Hippocampal formation (tissue), 2 donors: Measurements from ENCODE around the gene DNAH1.

Experiments used
- DNase-seq, 2 donors: peaks; one replicate each; lab custom pipeline; 2025; lab: John Stamatoyannopoulos, UW

DNAH1 gene

GRCh38 chr3:52388348-52388821 lies 72.3 kb downstream of the DNAH1 start:
- DNase-seq, result no peak

GRCh38 chr3:52388933-52389332 lies 72.8 kb downstream of the DNAH1 start:
- no peak for DNase-seq

- no peak for DNase-seq
Measured at GRCh38 chr3:52391096-52391495, 75.0 kb downstream of the DNAH1 start.

DNA sequence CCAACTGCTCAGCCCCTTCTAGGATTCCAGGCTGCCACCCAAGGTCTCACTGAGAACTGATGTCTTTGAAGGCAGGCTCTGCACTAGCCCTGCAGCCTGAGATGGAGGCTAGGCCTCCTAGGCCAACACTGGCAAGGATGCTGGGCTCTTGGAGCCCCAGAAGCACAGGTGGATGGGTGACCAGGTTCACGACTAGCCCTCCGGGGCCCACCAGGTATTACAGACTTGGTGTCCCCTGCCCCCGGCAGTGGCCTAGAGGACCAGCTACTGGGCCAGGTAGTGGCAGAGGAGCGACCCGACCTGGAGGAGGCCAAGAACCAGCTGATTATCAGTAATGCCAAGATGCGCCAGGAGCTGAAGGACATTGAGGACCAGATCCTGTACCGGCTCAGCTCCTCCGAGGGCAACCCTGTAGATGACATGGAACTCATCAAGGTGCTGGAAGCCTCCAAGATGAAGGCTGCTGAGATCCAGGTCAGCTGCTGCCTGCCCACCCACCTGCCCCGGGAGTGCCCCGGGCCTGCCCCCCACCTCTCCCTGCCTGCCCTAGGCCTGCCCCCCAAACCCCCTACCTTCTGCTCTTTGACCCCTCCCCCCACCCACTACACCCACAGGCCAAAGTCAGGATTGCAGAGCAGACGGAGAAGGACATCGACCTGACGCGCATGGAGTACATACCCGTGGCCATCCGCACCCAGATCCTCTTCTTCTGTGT lies 76.3 kb downstream of the DNAH1 start:
- no peak for DNase-seq

DNA sequence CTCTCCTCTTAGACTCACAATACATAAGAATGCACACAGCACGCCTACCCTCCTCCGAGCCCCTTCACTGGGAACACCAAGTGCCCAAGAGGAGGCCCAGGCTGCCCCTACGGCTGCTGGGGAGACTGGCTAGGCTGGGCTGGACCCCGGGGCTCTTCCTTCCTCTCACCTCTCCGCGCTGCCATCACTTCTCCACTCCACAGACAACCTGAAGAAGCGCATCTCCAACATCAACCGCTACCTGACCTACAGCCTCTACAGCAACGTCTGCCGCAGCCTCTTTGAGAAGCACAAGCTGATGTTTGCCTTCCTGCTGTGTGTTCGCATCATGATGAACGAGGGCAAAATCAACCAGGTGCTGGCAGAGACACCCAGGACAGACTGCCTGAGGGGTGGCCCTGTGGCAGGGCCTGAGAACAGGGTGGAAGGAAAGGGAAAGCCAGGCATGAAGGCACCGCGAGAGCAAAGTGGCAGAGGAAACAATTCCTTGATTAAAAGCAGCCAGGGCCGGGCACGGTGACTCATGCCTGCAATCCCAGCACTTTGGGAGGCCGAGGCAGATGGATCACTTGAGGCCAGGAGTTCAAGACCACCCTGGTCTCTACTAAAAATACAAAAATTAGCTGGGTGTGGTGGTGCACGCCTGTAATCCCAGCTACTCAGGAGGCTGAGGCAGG lies 77.2 kb downstream of the DNAH1 start:
- no peak for DNase-seq

- no peak for DNase-seq
Measured at GRCh38 chr3:52393959-52394670, 78.0 kb downstream of the DNAH1 start.

- no peak for DNase-seq
Measured at GRCh38 chr3:52394751-52395502, 78.8 kb downstream of the DNAH1 start.

DNA sequence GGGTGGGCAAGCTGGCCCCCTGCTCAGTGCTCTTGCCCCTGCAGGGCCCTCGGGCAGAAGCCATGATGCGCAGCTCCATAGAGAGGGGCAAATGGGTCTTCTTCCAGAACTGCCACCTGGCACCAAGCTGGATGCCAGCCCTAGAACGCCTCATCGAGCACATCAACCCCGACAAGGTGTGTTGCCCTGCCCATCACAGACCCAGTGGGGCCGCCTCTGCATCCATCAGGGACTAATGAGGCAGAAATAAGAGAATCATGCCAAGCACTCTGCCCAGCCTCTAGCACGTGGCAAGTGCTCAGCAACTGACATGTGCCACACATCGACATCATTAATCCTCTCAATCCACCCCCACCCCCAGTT lies 79.4 kb downstream of the DNAH1 start:
- DNase-seq, result no peak

GRCh38 chr3:52396011-52396906 lies 80.1 kb downstream of the DNAH1 start:
- no peak for DNase-seq

DNA sequence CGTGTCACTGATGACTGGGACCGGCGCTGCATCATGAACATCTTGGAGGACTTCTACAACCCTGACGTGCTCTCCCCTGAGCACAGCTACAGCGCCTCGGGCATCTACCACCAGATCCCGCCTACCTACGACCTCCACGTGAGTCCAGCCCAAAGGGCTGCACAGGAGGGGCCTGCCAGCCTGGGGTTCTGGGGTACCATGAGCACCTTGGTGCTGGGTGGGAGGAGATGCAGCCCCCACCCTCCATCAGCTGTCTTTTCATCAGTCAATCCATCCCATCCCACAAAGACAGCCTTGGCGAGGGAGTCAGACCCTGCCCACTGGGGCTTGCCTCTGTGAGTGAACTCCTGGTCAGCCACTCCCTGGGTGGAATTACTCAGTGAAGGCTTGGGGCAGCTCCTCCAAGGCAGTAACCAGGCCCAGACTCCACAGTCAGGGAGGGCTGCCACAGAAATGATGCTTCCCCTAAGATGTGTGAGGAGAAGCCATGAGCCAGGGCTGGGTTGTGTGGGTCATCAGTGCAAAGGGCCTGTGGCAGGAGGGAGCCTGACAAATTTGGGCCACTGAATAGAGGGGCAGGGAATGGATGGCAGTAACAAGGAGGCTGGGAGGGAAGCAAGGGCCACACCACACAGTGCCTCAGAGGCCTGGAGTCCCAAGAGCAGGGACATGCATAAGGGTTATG lies 80.9 kb downstream of the DNAH1 start:
- DNase-seq, result no peak

DNA sequence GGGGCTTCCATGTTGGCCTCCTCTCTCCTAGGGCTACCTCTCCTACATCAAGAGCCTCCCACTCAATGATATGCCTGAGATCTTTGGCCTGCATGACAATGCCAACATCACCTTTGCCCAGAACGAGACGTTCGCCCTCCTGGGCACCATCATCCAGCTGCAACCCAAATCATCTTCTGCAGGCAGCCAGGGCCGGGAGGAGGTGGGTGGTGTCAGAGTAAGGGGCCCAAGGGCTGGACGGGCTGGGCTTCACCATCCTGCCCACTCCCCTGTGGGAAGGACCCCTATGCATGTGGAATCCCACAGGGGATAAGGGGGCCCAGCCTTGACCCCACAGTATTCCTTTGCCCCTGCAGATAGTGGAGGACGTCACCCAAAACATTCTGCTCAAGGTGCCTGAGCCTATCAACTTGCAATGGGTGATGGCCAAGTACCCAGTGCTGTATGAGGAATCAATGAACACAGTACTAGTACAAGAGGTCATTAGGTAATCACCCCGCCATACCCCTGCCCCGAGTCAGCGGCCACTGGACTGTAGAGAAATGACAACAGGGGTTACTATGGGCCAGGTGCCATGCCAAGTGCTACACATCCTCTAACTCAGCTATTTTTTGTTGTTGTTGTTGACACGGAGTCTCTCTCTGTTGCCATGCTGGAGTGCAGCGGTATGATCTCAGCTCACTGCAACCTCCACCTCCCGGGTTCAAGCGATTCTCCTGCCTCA lies 81.7 kb downstream of the DNAH1 start:
- no peak for DNase-seq

DNA sequence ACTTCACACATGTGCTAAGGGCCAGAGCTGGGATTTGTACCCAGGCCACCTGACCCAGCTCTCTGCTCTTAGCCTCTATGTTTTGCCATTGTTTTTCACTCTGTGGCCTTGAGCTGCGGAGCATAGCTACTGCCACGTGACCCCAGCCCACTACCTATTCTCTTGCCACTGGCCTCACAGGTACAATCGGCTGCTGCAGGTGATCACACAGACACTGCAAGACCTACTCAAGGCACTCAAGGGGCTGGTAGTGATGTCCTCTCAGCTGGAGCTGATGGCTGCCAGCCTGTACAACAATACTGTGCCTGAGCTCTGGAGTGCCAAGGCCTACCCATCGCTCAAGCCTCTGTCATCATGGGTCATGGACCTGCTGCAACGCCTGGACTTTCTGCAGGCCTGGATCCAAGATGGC lies 82.6 kb downstream of the DNAH1 start:
- DNase-seq, result no peak

- DNase-seq, result no peak
Measured at GRCh38 chr3:52399131-52399530, 83.0 kb downstream of the DNAH1 start.

GRCh38 chr3:52399593-52399992 lies 83.5 kb downstream of the DNAH1 start:
- DNase-seq, result no peak

GRCh38 chr3:52400275-52400793 lies 84.2 kb downstream of the DNAH1 start:
- no peak for DNase-seq

- DNase-seq, result no peak
Measured at GRCh38 chr3:52401021-52401420, 84.9 kb downstream of the DNAH1 start.

GRCh38 chr3:52401551-52401950 lies 85.4 kb downstream of the DNAH1 start:
- no peak for DNase-seq

- no peak for DNase-seq
Measured at GRCh38 chr3:52402101-52402521, 86.0 kb downstream of the DNAH1 start.

GRCh38 chr3:52402706-52403270 lies 86.7 kb downstream of the DNAH1 start:
- no peak for DNase-seq
